Endodermal cell (in vitro differentiated cells): ENCODE measurements around the gene RXFP4. TPM values are rescaled to one million over a fixed set of nuclear protein-coding genes. Genes with fewer than 3 reads are reported as not detected.
"Not testable (repeated sequence)": the region's sequence is repeated elsewhere in the genome, so short reads cannot be mapped to it uniquely, and the experiment has no call there.

Experiments
- DNase-seq: peaks from one replicate; pipeline ENCODE4 v3.0.0-alpha.2; 2017
- H3K27ac ChIP-seq: 2 replicates; pipeline ENCODE4 v1.5.1; 2013; ENCODE audit warnings: mild to moderate bottlenecking, low read depth, low read length, moderate library complexity
- H3K27me3 ChIP-seq: 2 replicates; pipeline ENCODE4 v1.6.1; 2013; ENCODE audit warnings: mild to moderate bottlenecking, low read length, moderate library complexity; ENCODE audit not compliant: insufficient read depth, control insufficient read depth, poor library complexity, severe bottlenecking
- H3K36me3 ChIP-seq: 2 replicates; pipeline ENCODE4 v1.7.0; 2013; ENCODE audit warnings: mild to moderate bottlenecking, low read length, moderate library complexity; ENCODE audit not compliant: control insufficient read depth, insufficient read depth
- H3K4me1 ChIP-seq: one replicate; pipeline ENCODE4 v1.7.0; 2013; ENCODE audit warnings: low read length; ENCODE audit not compliant: control insufficient read depth, insufficient read depth
- H3K4me3 ChIP-seq: 2 replicates; pipeline ENCODE4 v1.5.1; 2013; ENCODE audit warnings: mild to moderate bottlenecking, low read length, moderate library complexity
- H3K9ac ChIP-seq: 2 replicates; pipeline ENCODE4 v1.6.1; 2013; ENCODE audit warnings: mild to moderate bottlenecking, low read length, moderate library complexity; ENCODE audit not compliant: poor library complexity, severe bottlenecking; ENCODE audit errors: extremely low read depth
- H3K9me3 ChIP-seq: 2 replicates; pipeline ENCODE4 v1.6.1; 2013; ENCODE audit warnings: mild to moderate bottlenecking, low read length, moderate library complexity; ENCODE audit not compliant: control insufficient read depth
- H3K27ac Mint-ChIP-seq: 2 replicates; pipeline ENCODE4 v1.8.0; 2020; ENCODE audit warnings: mixed read lengths
- H3K27me3 Mint-ChIP-seq: 2 replicates; pipeline ENCODE4 v1.8.0; 2021; ENCODE audit warnings: mild to moderate bottlenecking, mixed read lengths; ENCODE audit not compliant: insufficient read depth
- H3K36me3 Mint-ChIP-seq: 2 replicates; pipeline ENCODE4 v1.8.0; 2020; ENCODE audit warnings: low read depth, mixed read lengths
- H3K4me1 Mint-ChIP-seq: 2 replicates; pipeline ENCODE4 v1.8.0; 2020; ENCODE audit warnings: mixed read lengths
- H3K4me3 Mint-ChIP-seq: 2 replicates; pipeline ENCODE4 v1.8.0; 2020; ENCODE audit warnings: mild to moderate bottlenecking, moderate library complexity, mixed read lengths
- H3K9me3 Mint-ChIP-seq: 2 replicates; pipeline ENCODE4 v1.8.0; 2020; ENCODE audit warnings: mild to moderate bottlenecking, mixed read lengths
- WGBS, 2 experiments: methylation state at CpG; one replicate each; pipeline versions ENCODE4 v1.1.5 to v1.1.7; 2013; ENCODE audit warnings: missing lambda C conversion rate in 2 of 2, mixed read lengths in 1 of 2; ENCODE audit not compliant: insufficient coverage in 1 of 2, insufficient read length in 1 of 2; 5-methylcytosine and 5-hydroxymethylcytosine counted together
- long read RNA-seq, 4 experiments: library from polyadenylated mRNA in 2 of 4; library from RNA in 1 of 4; library from capped mRNA in 1 of 4; stranded (forward) in 3 of 4; unstranded in 1 of 4; transcript quantifications; one replicate each; pipeline ENCODE4 v2.0.0, GENCODE V29; 2020 to 2021; ENCODE audit warnings: inconsistent platforms in 1 of 4
- polyA plus RNA-seq, 2 experiments: library from polyadenylated mRNA; stranded (reverse); fragments of 50-300 nt; gene quantifications; one replicate each; pipeline ENCODE4 v1.2.3, GENCODE V29; 2013
- total RNA-seq, 2 donors: library from RNA; stranded (reverse); fragmentation: NEBNext Ultra II Directional in 1 of 2; extraction: Animal tissue kit (Norgen Biotek cat#: 25700) in 1 of 2; gene quantifications; 2 replicates in 1 of 2; 3 replicates in 1 of 2; pipeline ENCODE4 v1.2.1, GENCODE V29; 2021
- TF ChIP-seq, protein P1 (sequence below): fragments of 200-600 bp; sonication (generic); conservative IDR thresholded peaks from 2 replicates; pipeline ENCODE4 v1.5.0; 2021; ENCODE audit warnings: antibody characterized with exemption, mild to moderate bottlenecking

RXFP4 gene, protein sequence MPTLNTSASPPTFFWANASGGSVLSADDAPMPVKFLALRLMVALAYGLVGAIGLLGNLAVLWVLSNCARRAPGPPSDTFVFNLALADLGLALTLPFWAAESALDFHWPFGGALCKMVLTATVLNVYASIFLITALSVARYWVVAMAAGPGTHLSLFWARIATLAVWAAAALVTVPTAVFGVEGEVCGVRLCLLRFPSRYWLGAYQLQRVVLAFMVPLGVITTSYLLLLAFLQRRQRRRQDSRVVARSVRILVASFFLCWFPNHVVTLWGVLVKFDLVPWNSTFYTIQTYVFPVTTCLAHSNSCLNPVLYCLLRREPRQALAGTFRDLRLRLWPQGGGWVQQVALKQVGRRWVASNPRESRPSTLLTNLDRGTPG
- total RNA-seq = not detected
- not detected for polyA plus RNA-seq (2013, experiment 1 of 2)
- polyA plus RNA-seq (2013, experiment 2 of 2) = not detected
- long read RNA-seq, experiment 1 = 0 reads
- long read RNA-seq, experiment 2 = 0 reads
- long read RNA-seq, experiment 3 = 0 reads
- long read RNA-seq, experiment 4 = 0 reads

DNA sequence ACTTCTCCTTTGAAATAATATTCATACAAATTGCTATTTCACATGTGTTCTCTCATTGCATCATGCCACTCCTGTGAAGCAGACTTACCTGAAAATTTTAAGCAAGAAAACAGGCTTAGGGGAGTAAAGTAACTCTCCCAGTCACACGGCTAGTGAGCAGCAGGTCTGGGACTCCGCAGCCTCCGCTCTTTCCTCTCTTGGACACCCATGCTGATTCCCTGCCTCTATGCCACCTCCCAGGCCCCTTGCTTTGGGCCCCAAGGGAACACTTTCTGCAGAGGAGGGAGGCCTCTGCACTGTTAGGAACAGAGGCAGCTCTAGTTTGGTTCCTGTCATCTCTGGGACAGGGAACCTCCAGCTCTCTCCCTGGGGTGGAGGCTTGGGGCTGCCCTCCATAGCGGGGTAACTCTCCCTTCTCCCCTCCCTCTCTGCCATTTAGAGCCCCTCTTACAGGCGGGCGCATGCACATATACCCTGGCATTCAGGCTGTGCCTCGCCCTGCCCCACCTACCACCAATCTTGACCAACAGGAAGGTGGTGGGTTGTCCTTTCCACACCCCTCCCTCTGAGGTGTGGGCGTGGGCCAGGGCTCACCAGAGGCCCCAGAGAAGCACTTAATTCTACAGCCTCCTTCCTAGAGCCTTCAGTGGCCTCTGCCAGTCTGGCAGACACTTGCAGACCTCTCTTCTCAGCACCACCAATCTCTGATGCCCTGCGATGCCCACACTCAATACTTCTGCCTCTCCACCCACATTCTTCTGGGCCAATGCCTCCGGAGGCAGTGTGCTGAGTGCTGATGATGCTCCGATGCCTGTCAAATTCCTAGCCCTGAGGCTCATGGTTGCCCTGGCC, at the start of gene RXFP4:
RXFP4 (plus strand) TSS at position 646 of the 852 bp plus-strand sequence; CDS start at position 718, 72 bp downstream.
- Mint-ChIP-seq H3K27me3 (no peaks in the 10 kb centered on the region), H3K36me3 (peaks cover 3% of the 10 kb centered on the region), H3K4me3 (no peak within 1 kb of the TSS), H3K4me1 (peaks cover 14% of the 10 kb centered on the region), H3K9me3 (no peaks in the 10 kb centered on the region), H3K27ac (peak within 1 kb of the TSS; percentile 74)
- Histone ChIP-seq H3K27ac (no peak within 1 kb of the TSS), H3K27me3 (no peaks in the 10 kb centered on the region), H3K36me3 (peaks cover 3% of the 10 kb centered on the region), H3K9ac (no peak within 1 kb of the TSS), H3K4me1 (no peaks in the 10 kb centered on the region), H3K4me3 (no peak within 1 kb of the TSS), H3K9me3 (no peaks in the 10 kb centered on the region)
- peak; percentile 68 for DNase-seq
- TF ChIP-seq, protein P1, sequence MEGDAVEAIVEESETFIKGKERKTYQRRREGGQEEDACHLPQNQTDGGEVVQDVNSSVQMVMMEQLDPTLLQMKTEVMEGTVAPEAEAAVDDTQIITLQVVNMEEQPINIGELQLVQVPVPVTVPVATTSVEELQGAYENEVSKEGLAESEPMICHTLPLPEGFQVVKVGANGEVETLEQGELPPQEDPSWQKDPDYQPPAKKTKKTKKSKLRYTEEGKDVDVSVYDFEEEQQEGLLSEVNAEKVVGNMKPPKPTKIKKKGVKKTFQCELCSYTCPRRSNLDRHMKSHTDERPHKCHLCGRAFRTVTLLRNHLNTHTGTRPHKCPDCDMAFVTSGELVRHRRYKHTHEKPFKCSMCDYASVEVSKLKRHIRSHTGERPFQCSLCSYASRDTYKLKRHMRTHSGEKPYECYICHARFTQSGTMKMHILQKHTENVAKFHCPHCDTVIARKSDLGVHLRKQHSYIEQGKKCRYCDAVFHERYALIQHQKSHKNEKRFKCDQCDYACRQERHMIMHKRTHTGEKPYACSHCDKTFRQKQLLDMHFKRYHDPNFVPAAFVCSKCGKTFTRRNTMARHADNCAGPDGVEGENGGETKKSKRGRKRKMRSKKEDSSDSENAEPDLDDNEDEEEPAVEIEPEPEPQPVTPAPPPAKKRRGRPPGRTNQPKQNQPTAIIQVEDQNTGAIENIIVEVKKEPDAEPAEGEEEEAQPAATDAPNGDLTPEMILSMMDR = no peak
- 83 to 85% methylated on average over 8 to 11 of the region's 11 CpGs for WGBS, 2 experiments

DNA sequence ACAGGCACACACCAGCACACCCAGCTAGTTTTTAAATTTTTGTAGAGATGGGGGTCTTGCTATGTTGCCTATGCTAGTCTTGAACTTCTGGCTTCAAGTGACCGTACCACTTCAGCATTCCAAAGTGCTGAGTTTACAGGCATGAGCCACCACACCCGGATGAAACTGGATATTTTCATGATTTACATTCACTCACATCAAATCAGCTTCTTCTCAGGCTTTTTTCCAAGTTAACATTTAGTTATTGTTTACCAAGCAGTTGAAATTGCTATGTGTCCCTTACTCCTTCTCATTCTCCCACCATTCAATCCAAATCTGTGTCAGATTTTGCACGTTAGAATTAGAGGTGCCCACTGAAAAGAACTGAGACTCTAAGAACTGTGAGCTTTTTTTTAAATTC, 48.6 kb upstream of the RXFP4 start:
- H3K4me3 ChIP-seq = no peak overlapping the region
- H3K9me3 Mint-ChIP-seq = no peaks in the 10 kb centered on the region
- H3K36me3 ChIP-seq = peaks cover 8% of the 10 kb centered on the region
- H3K4me1 Mint-ChIP-seq = no peaks in the 10 kb centered on the region
- no peak for DNase-seq
- no peaks in the 10 kb centered on the region for H3K27me3 Mint-ChIP-seq
- TF ChIP-seq, protein P1 = no peak
- H3K4me1 ChIP-seq = no peaks in the 10 kb centered on the region
- H3K27ac ChIP-seq = no peak overlapping the region
- no peak overlapping the region for H3K27ac Mint-ChIP-seq
- WGBS, 2 experiments = 73 to 75% methylated on average over 2 to 3 of the region's 3 CpGs
- no peak overlapping the region for H3K4me3 Mint-ChIP-seq
- H3K27me3 ChIP-seq = no peaks in the 10 kb centered on the region
- H3K9me3 ChIP-seq = no peaks in the 10 kb centered on the region
- no peak overlapping the region for H3K9ac ChIP-seq
- H3K36me3 Mint-ChIP-seq = peaks cover 14% of the 10 kb centered on the region

DNA sequence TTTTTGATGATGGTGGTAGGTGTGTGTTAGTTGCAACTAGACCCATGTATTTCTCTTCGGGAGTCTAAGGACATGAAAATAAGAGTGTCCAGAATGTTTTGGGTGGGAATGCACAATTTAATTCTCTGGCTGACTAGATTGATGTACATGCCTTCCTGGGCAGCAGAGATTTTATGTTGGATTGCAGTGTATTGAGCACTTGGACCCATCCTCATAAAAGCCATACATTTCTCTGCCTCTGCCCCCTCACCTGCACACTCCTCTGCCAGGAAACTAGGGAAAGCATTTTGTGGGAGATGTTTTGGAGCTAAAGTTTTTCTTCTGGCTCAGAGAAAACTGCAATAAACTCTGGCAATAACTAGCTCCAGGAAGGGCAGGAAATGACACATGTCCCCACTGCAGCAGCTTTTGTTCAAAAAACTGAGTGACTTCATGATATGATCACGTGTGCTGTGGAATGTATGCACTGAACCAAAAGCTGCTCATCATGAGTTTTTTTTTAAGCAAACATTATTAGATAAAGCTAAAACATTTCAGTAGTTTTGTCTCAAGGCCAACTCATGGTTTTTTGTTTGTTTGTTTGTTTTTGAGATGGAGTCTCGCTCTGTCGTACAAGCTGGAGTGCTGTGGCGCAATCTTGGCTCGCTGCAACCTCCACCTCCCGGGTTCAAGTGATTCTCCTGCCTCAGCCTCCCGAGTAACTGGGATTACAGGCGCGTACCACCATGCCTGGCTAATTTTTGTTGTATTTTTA, 47.9 kb upstream of the RXFP4 start:
- TF ChIP-seq, protein P1 = no peak
- Mint-ChIP-seq H3K4me3 (no peak overlapping the region), H3K4me1 (no peaks in the 10 kb centered on the region), H3K27me3 (no peaks in the 10 kb centered on the region), H3K9me3 (no peaks in the 10 kb centered on the region), H3K36me3 (peaks cover 16% of the 10 kb centered on the region), H3K27ac (no peak overlapping the region)
- DNase-seq = no peak
- 94 to 100% methylated on average over 7 to 10 of the region's 10 CpGs for WGBS, 2 experiments
- no peaks in the 10 kb centered on the region for H3K4me1 ChIP-seq
- H3K36me3 ChIP-seq = peaks cover 13% of the 10 kb centered on the region
- no peak overlapping the region for H3K4me3 ChIP-seq
- no peak overlapping the region for H3K9ac ChIP-seq
- H3K27me3 ChIP-seq = no peaks in the 10 kb centered on the region
- no peak overlapping the region for H3K27ac ChIP-seq
- no peaks in the 10 kb centered on the region for H3K9me3 ChIP-seq

DNA sequence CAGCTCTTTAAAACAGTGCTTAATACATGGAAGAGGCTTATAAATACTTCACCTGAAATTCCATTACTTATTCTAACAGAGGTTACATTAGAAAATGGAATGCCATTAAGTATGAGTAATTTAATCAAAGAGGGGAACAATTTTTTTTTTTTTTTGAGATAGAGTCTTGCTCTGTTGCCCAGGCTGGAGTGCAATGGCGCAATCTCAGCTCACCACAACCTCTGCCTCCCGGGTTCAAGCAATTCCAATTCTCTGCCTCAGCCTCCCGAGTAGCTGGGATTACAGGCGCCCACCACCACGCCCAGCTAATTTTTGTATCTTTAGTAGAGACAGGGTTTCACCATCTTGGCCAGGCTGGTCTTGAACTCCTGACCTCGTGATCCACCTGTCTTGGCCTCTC, 45.8 kb upstream of the RXFP4 start:
- not testable (repeated sequence) for H3K9me3 Mint-ChIP-seq, H3K9me3 ChIP-seq, H3K27ac Mint-ChIP-seq, H3K4me3 ChIP-seq, H3K27ac ChIP-seq, H3K4me1 ChIP-seq, H3K27me3 Mint-ChIP-seq, H3K4me3 Mint-ChIP-seq, H3K9ac ChIP-seq, DNase-seq, H3K4me1 Mint-ChIP-seq, H3K27me3 ChIP-seq
- 83% methylated on average over 6 of the region's 6 CpGs; no CpG with 5 or more reads in 1 of the 2 experiments for WGBS, 2 experiments
- peaks cover 33% of the 10 kb centered on the region for H3K36me3 ChIP-seq
- H3K36me3 Mint-ChIP-seq = peaks cover 30% of the 10 kb centered on the region
